Measurements from ENCODE around the gene SH2D6.
"Not testable (repeated sequence)": the region's sequence is repeated elsewhere in the genome, so short reads cannot be mapped to it uniquely, and the experiment has no call there.

The SH2D6 gene

GRCh38 chr2:85470850-85471800, 52.6 kb downstream of the SH2D6 start:
- no peak for DNase-seq (ENCODE audit: low read depth)

- no peak for DNase-seq (ENCODE audit: low read depth)
These were observed 53.7 kb downstream of the SH2D6 start for GRCh38 chr2:85472261-85472660.

GRCh38 chr2:85475799-85476490, 57.4 kb downstream of the SH2D6 start:
- DNase-seq (ENCODE audit: low read depth), result no peak

- no peak for DNase-seq (ENCODE audit: low read depth)
These were observed 58.1 kb downstream of the SH2D6 start for GRCh38 chr2:85476624-85477023.

DNA sequence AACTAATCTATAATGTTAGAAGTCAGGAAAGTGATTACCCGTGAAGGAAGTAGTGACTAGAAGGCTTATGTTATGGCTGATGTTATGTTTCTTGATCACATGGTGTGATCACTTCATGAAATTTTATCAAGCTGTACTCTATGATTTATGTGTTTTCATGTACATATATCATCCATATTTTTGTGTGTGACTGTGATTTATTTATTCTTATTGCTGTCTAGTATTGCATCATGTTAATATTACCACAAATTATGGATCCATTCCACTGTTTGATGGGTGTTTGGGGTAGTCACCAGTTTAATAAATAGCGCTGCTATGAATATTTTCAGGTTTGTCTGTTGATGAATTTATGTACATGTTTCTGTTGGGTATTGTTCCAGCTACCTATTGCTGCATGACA, 59.4 kb downstream of the SH2D6 start:
- DNase-seq (ENCODE audit: low read depth), result no peak

DNA sequence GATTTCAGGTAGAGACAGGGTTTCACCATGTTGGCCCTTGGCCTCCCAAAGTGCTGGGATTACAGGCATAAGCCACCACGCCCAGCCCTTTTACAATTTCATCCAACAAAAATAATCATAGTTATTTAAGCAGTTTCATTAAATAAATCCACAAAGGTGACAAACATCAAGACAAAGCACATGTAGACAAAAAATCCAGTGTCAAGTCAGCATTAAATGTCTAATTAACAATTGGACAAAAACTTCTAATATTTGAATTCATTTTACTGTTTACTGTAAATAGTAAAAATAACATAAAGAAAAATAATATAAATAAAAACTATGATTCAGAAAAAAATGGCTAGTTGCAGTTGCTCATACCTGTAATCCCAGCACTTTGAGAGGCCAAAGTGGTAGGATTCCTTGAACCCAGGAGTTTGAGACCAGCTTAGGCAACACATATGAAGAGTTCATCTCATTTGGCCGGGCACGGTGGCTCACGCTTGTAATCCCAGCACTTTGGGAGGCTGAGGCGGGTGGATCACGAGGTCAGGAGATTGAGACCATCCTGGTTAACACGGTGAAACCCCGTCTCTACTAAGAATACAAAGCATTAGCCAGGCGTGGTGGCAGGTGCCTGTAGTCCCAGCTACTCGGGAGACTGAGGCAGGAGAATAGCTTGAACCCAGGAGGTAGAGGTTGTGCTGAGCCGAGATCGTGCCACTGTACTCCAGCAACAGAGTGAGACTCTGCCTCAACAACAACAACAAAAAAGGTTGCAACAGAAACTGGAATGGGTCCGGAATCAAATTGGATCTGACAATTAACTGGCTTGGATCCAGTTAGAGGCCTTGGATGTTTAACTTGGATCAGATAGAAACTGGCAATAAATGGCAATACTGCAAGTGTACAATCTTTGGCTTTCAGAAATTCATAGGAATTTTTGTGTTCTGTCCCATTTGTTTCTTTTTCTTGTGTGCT, 63.6 kb downstream of the SH2D6 start:
- DNase-seq (ENCODE audit: low read depth), result no peak

DNA sequence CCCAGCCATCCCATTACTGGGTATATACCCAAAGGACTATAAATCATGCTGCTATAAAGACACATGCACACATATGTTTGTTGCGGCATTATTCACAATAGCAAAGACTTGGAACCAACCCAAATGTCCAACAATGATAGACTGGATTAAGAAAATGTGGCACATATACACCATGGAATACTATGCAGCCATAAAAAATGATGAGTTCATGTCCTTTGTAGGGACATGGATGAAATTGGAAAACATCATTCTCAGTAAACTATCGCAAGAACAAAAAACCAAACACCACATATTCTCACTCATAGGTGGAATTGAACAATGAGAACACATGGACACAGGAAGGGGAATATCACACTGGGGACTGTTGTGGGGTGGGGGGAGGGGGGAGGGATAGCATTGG, 66.1 kb downstream of the SH2D6 start:
- DNase-seq (ENCODE audit: low read depth), result not testable (repeated sequence)

DNA sequence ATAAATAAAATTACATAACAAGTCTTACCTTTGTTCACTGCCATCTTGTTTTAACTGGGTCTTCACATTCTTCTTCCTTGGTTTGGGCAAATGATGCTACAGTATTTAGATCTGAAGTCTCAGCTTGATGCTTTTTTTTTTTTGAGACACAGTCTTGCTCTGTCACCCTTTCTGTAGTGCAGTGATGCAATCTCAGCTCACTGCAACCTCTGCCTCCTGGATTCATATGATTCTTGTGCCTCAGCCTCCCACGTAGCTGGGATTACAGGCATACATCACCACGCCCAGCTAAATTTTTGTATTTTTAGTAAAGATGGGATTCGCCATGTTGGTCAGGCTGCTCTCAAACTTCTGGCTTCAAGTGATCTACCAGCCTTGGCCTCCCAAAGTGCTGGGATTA, 67.3 kb downstream of the SH2D6 start:
- DNase-seq (ENCODE audit: low read depth), result no peak

Measured in T follicular helper cell (primary cell).